BLaER1 treated with 17β-estradiol and CSF1 and Interleukin-3, amounts not matched to agents 10 nM and 100 nM (cell line): ENCODE data around the gene PRKCG.

Source experiments
- H3K27ac ChIP-seq, 11 experiments: shearing (Covaris generic); formaldehyde crosslinking; 2 replicates each; pipeline ENCODE4 v1.8.1; 2022
- H3K27me3 ChIP-seq, 11 experiments: shearing (Covaris generic); formaldehyde crosslinking; 2 replicates each; pipeline ENCODE4 v1.8.1; 2022
- H3K36me3 ChIP-seq, 11 experiments: shearing (Covaris generic); formaldehyde crosslinking; 2 replicates each; pipeline ENCODE4 v1.8.1; 2022
- H3K4me1 ChIP-seq, 10 experiments: shearing (Covaris generic); formaldehyde crosslinking; 2 replicates each; pipeline ENCODE4 v1.8.1; 2022
- H3K4me2 ChIP-seq, 11 experiments: shearing (Covaris generic); formaldehyde crosslinking; 2 replicates each; pipeline ENCODE4 v1.8.1; 2022
- H3K4me3 ChIP-seq, 10 experiments: shearing (Covaris generic); formaldehyde crosslinking; 2 replicates each; pipeline ENCODE4 v1.8.1; 2022
- H3K9ac ChIP-seq, 11 experiments: shearing (Covaris generic); formaldehyde crosslinking; 2 replicates each; pipeline ENCODE4 v1.8.1; 2022
- H3K9me3 ChIP-seq, 11 experiments: shearing (Covaris generic); formaldehyde crosslinking; replicated peaks in 1 of 11; 2 replicates each; pipeline ENCODE4 v1.8.1; 2022
- H4K20me1 ChIP-seq, 11 experiments: shearing (Covaris generic); formaldehyde crosslinking; 2 replicates each; pipeline ENCODE4 v1.8.1; 2022
- Cebpa-rat ChIP-seq, 11 experiments: shearing (Covaris generic); IDR thresholded peaks; 2 replicates each; pipeline ENCODE4 v1.8.1; 2022

The PRKCG gene

DNA sequence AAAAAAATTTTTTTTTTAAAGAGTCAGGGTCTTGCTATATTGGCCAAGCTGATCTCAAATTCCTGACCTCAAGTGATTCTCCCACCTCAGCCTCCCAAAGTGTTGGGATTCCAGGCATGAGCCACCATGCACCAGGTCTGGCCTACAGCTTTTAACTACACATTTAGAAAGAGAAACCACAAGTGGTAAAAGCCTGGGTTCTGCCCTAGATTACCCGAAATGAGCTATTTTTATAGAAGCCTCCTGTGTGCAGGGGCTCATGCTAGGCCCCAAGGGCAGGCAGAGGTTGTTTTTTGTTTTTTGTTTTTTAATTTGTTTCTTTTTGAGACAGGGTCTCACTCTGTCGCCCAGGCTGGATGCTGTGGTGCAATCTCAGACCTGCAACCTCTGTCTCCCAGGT, 28.3 kb upstream of the PRKCG start:
- H3K9me3 ChIP-seq: peaks cover 0 to 6% (median 0%) of the 10 kb centered on the region in 11 experiments; a peak in 3 of 22 replicates
- H3K36me3 ChIP-seq: no peaks in the 10 kb centered on the region
- H3K9ac ChIP-seq: peak overlapping the region in 10 of 11 experiments; percentile 42 to 73 (median 60); a peak in 19 of 22 replicates
- H3K27me3 ChIP-seq: no peaks in the 10 kb centered on the region
- peaks cover 46 to 66% (median 58%) of the 10 kb centered on the region in 10 experiments for H3K4me1 ChIP-seq
- H3K27ac ChIP-seq: peak overlapping the region in 10 of 11 experiments; percentile 13 to 88 (median 84); a peak in 20 of 22 replicates
- no peak overlapping the region for H3K4me3 ChIP-seq
- H4K20me1 ChIP-seq: no peaks in the 10 kb centered on the region
- TF ChIP-seq Cebpa-rat (IDR thresholded peaks at IDR 0.05): no peak
- peak overlapping the region; percentile 50 to 88 (median 72) for H3K4me2 ChIP-seq

GRCh38 chr19:53864308-53864836, 17.6 kb upstream of the PRKCG start:
- Histone ChIP-seq H3K4me3 (no peak overlapping the region), H3K4me2 (peak overlapping the region in 10 of 11 experiments; percentile 85 to 99 (median 96); a peak in 15 of 22 replicates), H3K27ac (peak overlapping the region in 8 of 11 experiments; percentile 85 to 100 (median 92); a peak in 14 of 22 replicates), H3K36me3 (no peaks in the 10 kb centered on the region), H3K27me3 (no peaks in the 10 kb centered on the region), H3K9ac (peak overlapping the region in 6 of 11 experiments; percentile 13 to 97 (median 83); a peak in 6 of 22 replicates), H4K20me1 (peaks cover 0 to 13% (median 6%) of the 10 kb centered on the region in 11 experiments; a peak in 7 of 22 replicates), H3K9me3 (no peaks in the 10 kb centered on the region), H3K4me1 (peaks cover 23 to 43% (median 31%) of the 10 kb centered on the region in 10 experiments)
- TF ChIP-seq Cebpa-rat (IDR thresholded peaks at IDR 0.05): no peak

DNA sequence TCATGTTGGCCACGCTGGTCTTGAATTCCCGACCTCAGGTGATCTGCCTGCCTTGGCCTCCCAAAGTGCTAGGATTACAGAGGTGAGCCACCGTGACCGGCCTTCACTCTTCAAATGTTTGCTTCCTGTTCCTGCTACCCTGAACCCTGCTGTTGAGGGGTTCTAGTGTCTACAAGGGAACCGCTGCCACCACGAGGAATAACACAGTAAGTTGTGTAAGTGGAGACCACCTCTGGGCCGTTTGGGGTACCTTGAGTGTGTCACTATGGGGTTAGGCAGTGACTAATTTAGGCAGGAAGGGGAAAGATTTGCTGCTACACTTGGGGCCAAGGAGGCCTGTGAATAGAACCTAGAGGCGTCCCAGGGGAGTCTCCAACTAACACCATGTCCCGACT, 16.5 kb upstream of the PRKCG start:
- H3K27ac ChIP-seq: peak overlapping the region; percentile 85 to 100 (median 93)
- TF ChIP-seq Cebpa-rat (IDR thresholded peaks at IDR 0.05): no peak
- peaks cover 23 to 43% (median 33%) of the 10 kb centered on the region in 10 experiments for H3K4me1 ChIP-seq
- H3K36me3 ChIP-seq: no peaks in the 10 kb centered on the region
- no peaks in the 10 kb centered on the region for H3K9me3 ChIP-seq
- peaks cover 0 to 16% (median 6%) of the 10 kb centered on the region in 11 experiments; a peak in 9 of 22 replicates for H4K20me1 ChIP-seq
- peak overlapping the region; percentile 55 to 73 (median 64) for H3K4me3 ChIP-seq
- H3K9ac ChIP-seq: peak overlapping the region; percentile 75 to 99 (median 87)
- no peaks in the 10 kb centered on the region for H3K27me3 ChIP-seq
- peak overlapping the region; percentile 85 to 99 (median 97) for H3K4me2 ChIP-seq

DNA sequence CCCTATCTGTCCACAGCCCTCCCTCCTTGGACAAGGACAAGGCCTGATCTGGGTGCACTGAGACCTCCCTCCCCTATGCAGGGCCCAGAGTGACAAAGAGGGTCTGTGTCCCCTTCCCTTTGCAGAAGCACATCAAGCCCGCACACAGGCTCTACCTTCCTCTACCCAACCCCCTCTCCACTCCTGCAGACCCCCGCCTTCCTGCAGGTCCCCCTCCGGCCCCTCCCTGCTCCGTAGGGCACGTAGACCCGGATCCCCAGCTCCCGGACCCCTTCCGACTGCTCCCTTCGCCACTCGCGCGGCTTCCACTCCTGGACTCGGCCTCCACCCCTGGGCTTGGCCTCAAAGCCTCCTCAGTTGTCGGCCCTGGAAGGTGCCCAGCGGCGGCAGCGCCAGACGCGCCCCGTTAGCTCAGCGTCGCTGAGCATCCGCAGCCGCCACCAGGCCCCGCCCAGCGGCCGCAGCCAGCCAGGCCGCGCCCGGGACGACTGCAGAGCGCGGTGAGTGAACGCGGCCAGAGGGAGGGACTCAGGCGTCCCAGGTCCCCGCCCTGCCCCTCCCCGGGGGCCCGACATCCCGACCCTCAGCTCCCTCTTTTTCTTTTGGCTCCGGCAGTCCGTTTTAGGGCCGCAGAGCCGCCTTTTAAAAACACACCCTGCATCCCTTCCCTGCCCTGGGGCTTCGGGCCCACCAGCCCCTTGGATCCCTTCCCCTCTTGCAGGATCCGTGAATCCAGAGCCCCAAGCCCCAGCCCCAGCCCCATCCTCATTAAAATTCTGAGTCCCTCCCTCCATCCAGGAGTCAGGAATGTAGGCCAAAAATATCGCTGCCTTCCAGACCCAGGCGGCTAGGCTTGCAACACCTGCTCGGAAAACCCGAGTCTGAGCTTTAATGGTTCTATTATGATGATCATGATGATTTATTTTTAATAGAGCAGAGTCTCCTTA, 15.8 kb upstream of the PRKCG start:
- peaks cover 5 to 23% (median 9%) of the 10 kb centered on the region in 11 experiments; a peak in 12 of 22 replicates for H4K20me1 ChIP-seq
- peaks cover 30 to 50% (median 39%) of the 10 kb centered on the region in 10 experiments for H3K4me1 ChIP-seq
- H3K9me3 ChIP-seq: no peaks in the 10 kb centered on the region
- H3K27me3 ChIP-seq: no peaks in the 10 kb centered on the region
- peak overlapping the region; percentile 85 to 99 (median 97) for H3K4me2 ChIP-seq
- no peak for TF ChIP-seq Cebpa-rat (IDR thresholded peaks at IDR 0.05)
- H3K9ac ChIP-seq: peak overlapping the region; percentile 75 to 99 (median 87)
- H3K36me3 ChIP-seq: peaks cover 0 to 6% (median 2%) of the 10 kb centered on the region in 11 experiments; a peak in 8 of 22 replicates
- peak overlapping the region; percentile 85 to 100 (median 93) for H3K27ac ChIP-seq
- peak overlapping the region; percentile 55 to 73 (median 64) for H3K4me3 ChIP-seq

GRCh38 chr19:53866865-53867224, 15.2 kb upstream of the PRKCG start:
- no peaks in the 10 kb centered on the region for H3K27me3 ChIP-seq
- H4K20me1 ChIP-seq: peaks cover 8 to 30% (median 16%) of the 10 kb centered on the region in 11 experiments; a peak in 14 of 22 replicates
- TF ChIP-seq Cebpa-rat (IDR thresholded peaks at IDR 0.05): no peak
- peak overlapping the region; percentile 75 to 99 (median 87) for H3K9ac ChIP-seq
- H3K4me2 ChIP-seq: peak overlapping the region; percentile 85 to 99 (median 97)
- H3K9me3 ChIP-seq: no peaks in the 10 kb centered on the region
- H3K4me3 ChIP-seq: peak overlapping the region; percentile 55 to 73 (median 64)
- H3K36me3 ChIP-seq: peaks cover 0 to 12% (median 4%) of the 10 kb centered on the region in 11 experiments; a peak in 10 of 22 replicates
- peak overlapping the region; percentile 85 to 100 (median 93) for H3K27ac ChIP-seq
- peaks cover 36 to 50% (median 45%) of the 10 kb centered on the region in 10 experiments for H3K4me1 ChIP-seq

DNA sequence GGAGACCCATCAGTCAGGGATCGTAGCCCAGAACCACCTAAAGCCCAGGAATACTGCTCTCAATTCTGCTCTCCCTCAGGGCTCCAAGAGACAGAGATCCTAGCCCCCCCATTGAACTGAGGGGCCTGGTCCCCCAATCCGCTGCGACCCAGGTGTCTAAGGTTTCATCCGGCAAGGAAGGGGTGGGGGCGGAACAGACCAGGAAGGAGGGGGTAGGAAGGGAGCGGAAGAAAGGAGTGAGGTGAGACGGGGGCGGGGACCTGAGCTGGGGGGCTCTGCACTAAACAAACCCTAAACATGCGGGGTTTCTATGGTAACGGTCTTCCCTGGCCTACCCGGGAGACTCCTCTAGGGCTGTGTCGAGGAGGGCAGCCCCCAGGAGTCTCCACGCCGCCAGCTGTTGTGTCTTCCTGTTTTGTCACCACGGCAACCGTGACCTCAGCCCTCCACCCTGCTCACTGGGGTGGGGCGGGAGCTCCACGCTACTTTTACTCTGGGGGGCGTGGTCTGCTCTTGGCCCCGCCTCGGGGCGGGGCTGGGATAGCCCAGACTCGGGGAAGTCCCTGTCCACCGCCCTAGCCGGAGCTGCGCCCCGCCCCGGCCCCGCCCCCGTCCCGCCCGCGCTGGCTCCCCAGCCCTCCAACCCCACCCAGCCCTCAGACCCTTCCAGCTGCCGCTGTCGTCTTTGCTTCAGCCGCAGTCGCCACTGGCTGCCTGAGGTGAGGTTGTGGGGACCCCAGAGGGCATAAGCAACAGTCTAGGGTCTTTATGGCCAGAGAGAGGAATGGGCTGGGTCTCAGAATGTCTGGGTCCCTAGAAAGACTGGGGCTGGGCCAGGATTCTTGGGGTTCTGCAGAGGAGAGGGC, 14.5 kb upstream of the PRKCG start, which contains the start of gene MYADM:
Gene MYADM, plus strand, starts transcription at position 659 of the 866 bp plus-strand sequence. CDS start 5,647 bp downstream, outside the sequence.
- Histone ChIP-seq H3K4me1 (peaks cover 42 to 55% (median 51%) of the 10 kb centered on the region in 10 experiments), H3K9ac (peak within 1 kb of the TSS; percentile 93 to 100 (median 97)), H3K27me3 (no peaks in the 10 kb centered on the region), H3K4me3 (peak within 1 kb of the TSS; percentile 76 to 99 (median 92)), H4K20me1 (peaks cover 13 to 36% (median 22%) of the 10 kb centered on the region in 11 experiments; a peak in 18 of 22 replicates), H3K36me3 (peaks cover under 1 to 18% (median 10%) of the 10 kb centered on the region in 11 experiments; a peak in 19 of 22 replicates), H3K27ac (peak within 1 kb of the TSS; percentile 95 to 100 (median 97)), H3K4me2 (peak within 1 kb of the TSS; percentile 85 to 100 (median 98)), H3K9me3 (no peaks in the 10 kb centered on the region)
- no peak for TF ChIP-seq Cebpa-rat (IDR thresholded peaks at IDR 0.05)

- H3K4me1 ChIP-seq: peaks cover 51 to 63% (median 59%) of the 10 kb centered on the region in 10 experiments
- no peaks in the 10 kb centered on the region for H3K27me3 ChIP-seq
- TF ChIP-seq Cebpa-rat (IDR thresholded peaks at IDR 0.05): no peak
- peaks cover 9 to 27% (median 18%) of the 10 kb centered on the region in 11 experiments for H3K36me3 ChIP-seq
- peak overlapping the region; percentile 70 to 100 (median 95) for H3K4me2 ChIP-seq
- H3K9ac ChIP-seq: peak overlapping the region; percentile 93 to 100 (median 96)
- peak overlapping the region; percentile 76 to 99 (median 92) for H3K4me3 ChIP-seq
- no peaks in the 10 kb centered on the region for H3K9me3 ChIP-seq
- H3K27ac ChIP-seq: peak overlapping the region; percentile 95 to 100 (median 97)
- peaks cover 21 to 44% (median 30%) of the 10 kb centered on the region in 11 experiments; a peak in 21 of 22 replicates for H4K20me1 ChIP-seq
Measured at GRCh38 chr19:53868091-53868891, 13.7 kb upstream of the PRKCG start.
